Kidney glomerular epithelial cell (primary cell): ENCODE data around the gene GKN2.

ENCODE experiments used
- DNase-seq: peaks from one replicate; lab custom pipeline; 2025; lab: John Stamatoyannopoulos, UW

GKN2 gene

GRCh38 chr2:68952887-68953521, at the start of gene GKN2:
TSS of gene GKN2 (minus strand) at chr2:68952893. CDS start at chr2:68952861, 32 bp downstream.
- DNase-seq, result no peak

- no peak for DNase-seq
These were observed 49.2 kb upstream of the GKN2 start for GRCh38 chr2:69001879-69002278.

- no peak for DNase-seq
These were observed 44.7 kb upstream of the GKN2 start for GRCh38 chr2:68997401-68997800.

GRCh38 chr2:68995916-68996315, 43.2 kb upstream of the GKN2 start:
- no peak for DNase-seq

- no peak for DNase-seq
These were observed 42.2 kb upstream of the GKN2 start for GRCh38 chr2:68994864-68995263.

GRCh38 chr2:68993660-68994059, 41.0 kb upstream of the GKN2 start:
- no peak for DNase-seq

- no peak for DNase-seq
These were observed 40.2 kb upstream of the GKN2 start for GRCh38 chr2:68992933-68993332.

GRCh38 chr2:68992341-68992740, 39.6 kb upstream of the GKN2 start:
- no peak for DNase-seq

- no peak for DNase-seq
These were observed 36.3 kb upstream of the GKN2 start for GRCh38 chr2:68989035-68989434.

GRCh38 chr2:68987021-68987503, 34.4 kb upstream of the GKN2 start:
- DNase-seq, result no peak

- DNase-seq, result no peak
These were observed 28.3 kb upstream of the GKN2 start for GRCh38 chr2:68980956-68981355.

GRCh38 chr2:68978098-68978497, 25.4 kb upstream of the GKN2 start:
- DNase-seq, result no peak

GRCh38 chr2:68977453-68977852, 24.8 kb upstream of the GKN2 start:
- DNase-seq, result no peak

GRCh38 chr2:68975844-68976243, 23.2 kb upstream of the GKN2 start:
- DNase-seq, result no peak

- no peak for DNase-seq
These were observed 22.4 kb upstream of the GKN2 start for GRCh38 chr2:68974946-68975665.

GRCh38 chr2:68974251-68974650, 21.6 kb upstream of the GKN2 start, which contains the start of gene GKN1:
TSS of gene GKN1 (plus strand) at chr2:68974636. CDS start at chr2:68974678, 42 bp downstream.
- DNase-seq, result no peak

GRCh38 chr2:68971591-68972231, 19.0 kb upstream of the GKN2 start:
- peak; percentile 87 for DNase-seq

GRCh38 chr2:68970566-68971265, 18.0 kb upstream of the GKN2 start:
- no peak for DNase-seq

GRCh38 chr2:68969736-68970490, 17.2 kb upstream of the GKN2 start:
- no peak for DNase-seq

- DNase-seq, result no peak
These were observed 15.5 kb upstream of the GKN2 start for GRCh38 chr2:68968221-68968620.

GRCh38 chr2:68964282-68964681, 11.6 kb upstream of the GKN2 start:
- no peak for DNase-seq

- no peak for DNase-seq
These were observed 8.7 kb upstream of the GKN2 start for GRCh38 chr2:68961380-68961779.
